Esophagus muscularis mucosa (tissue), 3 donors: ENCODE measurements around the gene SAXO2.
"Not testable (repeated sequence)": the region's sequence is repeated elsewhere in the genome, so short reads cannot be mapped to it uniquely, and the experiment has no call there.

Experiments
- CTCF ChIP-seq, 3 experiments: fragments of 200-600 bp in 2 of 3; fragments of 450-650 bp in 1 of 3; sonication (generic) in 2 of 3; IDR thresholded peaks; one replicate each; pipeline ENCODE4 v1.5.1; 2017 to 2019; ENCODE audit warnings: antibody characterized with exemption in 3 of 3, mild to moderate bottlenecking in 2 of 3, moderate library complexity in 1 of 3
- POLR2A ChIP-seq: fragments of 450-650 bp; IDR thresholded peaks from one replicate; pipeline ENCODE4 v1.6.1; 2017; ENCODE audit warnings: antibody characterized with exemption, moderate library complexity, mild to moderate bottlenecking, low read depth

DNA sequence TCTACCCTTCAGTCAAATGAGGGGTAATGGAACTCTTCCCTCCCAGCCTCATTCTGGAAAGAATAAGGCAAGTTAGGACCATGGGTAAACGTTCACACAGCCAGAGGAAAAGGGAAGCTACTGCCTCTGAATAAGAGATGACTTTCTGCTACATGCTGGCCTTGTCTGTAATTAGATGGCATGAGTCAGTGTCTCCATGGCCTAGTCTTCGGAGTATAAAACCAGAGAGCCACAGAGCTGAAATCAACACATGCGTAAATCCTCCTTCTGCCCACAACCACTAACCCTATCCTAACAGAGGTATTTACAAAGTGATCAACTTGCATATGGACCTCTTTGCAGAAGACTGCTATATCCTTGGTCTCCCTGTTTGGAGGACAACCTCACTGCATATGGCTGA, 14.4 kb upstream of the SAXO2 start:
- TF ChIP-seq CTCF (IDR thresholded peaks at IDR 0.05); POLR2A: not testable (repeated sequence)
